ENCODE results near the gene EIF5. TPM values are rescaled to one million over a fixed set of nuclear protein-coding genes. Genes with fewer than 3 reads are reported as not detected.

The EIF5 gene
- total and polyA plus RNA-seq, 2 experiments from 2014 or later: 194 to 634 TPM

DNA sequence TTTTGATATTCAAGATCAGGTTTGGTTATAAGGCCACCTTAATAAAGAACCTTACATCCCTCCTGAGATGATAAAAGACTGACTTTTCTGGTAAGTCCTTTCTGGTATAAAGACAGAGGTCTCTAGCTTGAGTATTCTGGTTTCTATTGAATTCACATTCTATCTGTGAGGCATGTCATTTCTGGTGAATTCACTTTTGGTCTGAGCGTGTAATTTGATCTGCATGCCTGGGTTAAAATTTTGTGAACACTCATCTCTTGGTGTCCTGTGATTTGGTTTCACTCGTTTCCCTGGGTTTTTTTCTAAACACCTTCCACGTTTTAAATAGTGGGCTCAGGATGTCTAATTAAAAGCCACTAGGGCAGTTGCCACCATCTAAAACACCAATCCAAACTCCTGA lies 12.2 kb downstream of the EIF5 start (continued):
- TF ChIP-seq, protein P1, sequence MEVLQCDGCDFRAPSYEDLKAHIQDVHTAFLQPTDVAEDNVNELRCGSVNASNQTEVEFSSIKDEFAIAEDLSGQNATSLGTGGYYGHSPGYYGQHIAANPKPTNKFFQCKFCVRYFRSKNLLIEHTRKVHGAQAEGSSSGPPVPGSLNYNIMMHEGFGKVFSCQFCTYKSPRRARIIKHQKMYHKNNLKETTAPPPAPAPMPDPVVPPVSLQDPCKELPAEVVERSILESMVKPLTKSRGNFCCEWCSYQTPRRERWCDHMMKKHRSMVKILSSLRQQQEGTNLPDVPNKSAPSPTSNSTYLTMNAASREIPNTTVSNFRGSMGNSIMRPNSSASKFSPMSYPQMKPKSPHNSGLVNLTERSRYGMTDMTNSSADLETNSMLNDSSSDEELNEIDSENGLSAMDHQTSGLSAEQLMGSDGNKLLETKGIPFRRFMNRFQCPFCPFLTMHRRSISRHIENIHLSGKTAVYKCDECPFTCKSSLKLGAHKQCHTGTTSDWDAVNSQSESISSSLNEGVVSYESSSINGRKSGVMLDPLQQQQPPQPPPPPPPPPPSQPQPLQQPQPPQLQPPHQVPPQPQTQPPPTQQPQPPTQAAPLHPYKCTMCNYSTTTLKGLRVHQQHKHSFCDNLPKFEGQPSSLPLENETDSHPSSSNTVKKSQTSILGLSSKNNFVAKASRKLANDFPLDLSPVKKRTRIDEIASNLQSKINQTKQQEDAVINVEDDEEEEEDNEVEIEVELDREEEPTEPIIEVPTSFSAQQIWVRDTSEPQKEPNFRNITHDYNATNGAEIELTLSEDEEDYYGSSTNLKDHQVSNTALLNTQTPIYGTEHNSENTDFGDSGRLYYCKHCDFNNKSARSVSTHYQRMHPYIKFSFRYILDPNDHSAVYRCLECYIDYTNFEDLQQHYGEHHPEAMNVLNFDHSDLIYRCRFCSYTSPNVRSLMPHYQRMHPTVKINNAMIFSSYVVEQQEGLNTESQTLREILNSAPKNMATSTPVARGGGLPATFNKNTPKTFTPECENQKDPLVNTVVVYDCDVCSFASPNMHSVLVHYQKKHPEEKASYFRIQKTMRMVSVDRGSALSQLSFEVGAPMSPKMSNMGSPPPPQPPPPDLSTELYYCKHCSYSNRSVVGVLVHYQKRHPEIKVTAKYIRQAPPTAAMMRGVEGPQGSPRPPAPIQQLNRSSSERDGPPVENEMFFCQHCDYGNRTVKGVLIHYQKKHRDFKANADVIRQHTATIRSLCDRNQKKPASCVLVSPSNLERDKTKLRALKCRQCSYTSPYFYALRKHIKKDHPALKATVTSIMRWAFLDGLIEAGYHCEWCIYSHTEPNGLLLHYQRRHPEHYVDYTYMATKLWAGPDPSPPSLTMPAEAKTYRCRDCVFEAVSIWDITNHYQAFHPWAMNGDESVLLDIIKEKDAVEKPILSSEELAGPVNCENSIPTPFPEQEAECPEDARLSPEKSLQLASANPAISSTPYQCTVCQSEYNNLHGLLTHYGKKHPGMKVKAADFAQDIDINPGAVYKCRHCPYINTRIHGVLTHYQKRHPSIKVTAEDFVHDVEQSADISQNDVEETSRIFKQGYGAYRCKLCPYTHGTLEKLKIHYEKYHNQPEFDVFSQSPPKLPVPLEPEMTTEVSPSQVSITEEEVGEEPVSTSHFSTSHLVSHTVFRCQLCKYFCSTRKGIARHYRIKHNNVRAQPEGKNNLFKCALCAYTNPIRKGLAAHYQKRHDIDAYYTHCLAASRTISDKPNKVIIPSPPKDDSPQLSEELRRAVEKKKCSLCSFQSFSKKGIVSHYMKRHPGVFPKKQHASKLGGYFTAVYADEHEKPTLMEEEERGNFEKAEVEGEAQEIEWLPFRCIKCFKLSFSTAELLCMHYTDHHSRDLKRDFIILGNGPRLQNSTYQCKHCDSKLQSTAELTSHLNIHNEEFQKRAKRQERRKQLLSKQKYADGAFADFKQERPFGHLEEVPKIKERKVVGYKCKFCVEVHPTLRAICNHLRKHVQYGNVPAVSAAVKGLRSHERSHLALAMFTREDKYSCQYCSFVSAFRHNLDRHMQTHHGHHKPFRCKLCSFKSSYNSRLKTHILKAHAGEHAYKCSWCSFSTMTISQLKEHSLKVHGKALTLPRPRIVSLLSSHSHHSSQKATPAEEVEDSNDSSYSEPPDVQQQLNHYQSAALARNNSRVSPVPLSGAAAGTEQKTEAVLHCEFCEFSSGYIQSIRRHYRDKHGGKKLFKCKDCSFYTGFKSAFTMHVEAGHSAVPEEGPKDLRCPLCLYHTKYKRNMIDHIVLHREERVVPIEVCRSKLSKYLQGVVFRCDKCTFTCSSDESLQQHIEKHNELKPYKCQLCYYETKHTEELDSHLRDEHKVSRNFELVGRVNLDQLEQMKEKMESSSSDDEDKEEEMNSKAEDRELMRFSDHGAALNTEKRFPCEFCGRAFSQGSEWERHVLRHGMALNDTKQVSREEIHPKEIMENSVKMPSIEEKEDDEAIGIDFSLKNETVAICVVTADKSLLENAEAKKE (CRISPR knock-in tag; IDR thresholded peaks at IDR 0.05): no peak
- TF ChIP-seq EZH2phosphoT487 (IDR thresholded peaks at IDR 0.05; ENCODE audit: unreplicated experiment) (no peak), NANOG (IDR thresholded peaks at IDR 0.05; ENCODE audit: borderline replicate concordance) (no peak), EZH2 (IDR thresholded peaks at IDR 0.05; ENCODE audit: low read depth, unreplicated experiment) (no peak), CREB1 (CRISPR knock-in tag; IDR thresholded peaks at IDR 0.05; ENCODE audit: low read depth) (no peak), ZNF114 (CRISPR knock-in tag; IDR thresholded peaks at IDR 0.05) (no peak)
- TF ChIP-seq, protein P2, sequence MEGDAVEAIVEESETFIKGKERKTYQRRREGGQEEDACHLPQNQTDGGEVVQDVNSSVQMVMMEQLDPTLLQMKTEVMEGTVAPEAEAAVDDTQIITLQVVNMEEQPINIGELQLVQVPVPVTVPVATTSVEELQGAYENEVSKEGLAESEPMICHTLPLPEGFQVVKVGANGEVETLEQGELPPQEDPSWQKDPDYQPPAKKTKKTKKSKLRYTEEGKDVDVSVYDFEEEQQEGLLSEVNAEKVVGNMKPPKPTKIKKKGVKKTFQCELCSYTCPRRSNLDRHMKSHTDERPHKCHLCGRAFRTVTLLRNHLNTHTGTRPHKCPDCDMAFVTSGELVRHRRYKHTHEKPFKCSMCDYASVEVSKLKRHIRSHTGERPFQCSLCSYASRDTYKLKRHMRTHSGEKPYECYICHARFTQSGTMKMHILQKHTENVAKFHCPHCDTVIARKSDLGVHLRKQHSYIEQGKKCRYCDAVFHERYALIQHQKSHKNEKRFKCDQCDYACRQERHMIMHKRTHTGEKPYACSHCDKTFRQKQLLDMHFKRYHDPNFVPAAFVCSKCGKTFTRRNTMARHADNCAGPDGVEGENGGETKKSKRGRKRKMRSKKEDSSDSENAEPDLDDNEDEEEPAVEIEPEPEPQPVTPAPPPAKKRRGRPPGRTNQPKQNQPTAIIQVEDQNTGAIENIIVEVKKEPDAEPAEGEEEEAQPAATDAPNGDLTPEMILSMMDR (conservative IDR thresholded peaks at IDR 0.05; ENCODE audit: low read depth in 2 of 2): no peak
